B cell (primary cell): ENCODE data around the gene CHSY3. TPM values are rescaled to one million over a fixed set of nuclear protein-coding genes. Genes with fewer than 3 reads are reported as not detected.

ENCODE experiments used
- ATAC-seq: fragments of 200-7000 bp; cut with Tn5 transposase; one replicate; pipeline ENCODE4 v1.10.0; 2021; ENCODE audit warnings: low read depth, mild to moderate bottlenecking, moderate number of reproducible peaks, moderate library complexity
- CTCF ChIA-PET: fragments of 350-600 bp; sonication (Branson Sonifier 250); formaldehyde crosslinking; loops from one replicate; lab custom pipeline; 2021; ENCODE audit warnings: antibody characterized with exemption, inconsistent platforms; lab: Charles Lee
- POLR2A ChIA-PET: fragments of 350-600 bp; sonication (Branson Sonifier 250); formaldehyde crosslinking; loops from one replicate; lab custom pipeline; 2021; ENCODE audit warnings: antibody characterized with exemption; lab: Charles Lee
- DNase-seq: peaks from one replicate; pipeline ENCODE4 v3.0.0; 2013
- H2AFZ ChIP-seq: 2 replicates; pipeline ENCODE4 v1.6.1; 2012; ENCODE audit warnings: mild to moderate bottlenecking, low read depth, low read length; ENCODE audit not compliant: insufficient read depth, poor library complexity, severe bottlenecking
- H3K27ac ChIP-seq, 2 donors: 1 replicate in 1 of 2; 2 replicates in 1 of 2; pipeline ENCODE4 v1.5.1; 2012 to 2013; ENCODE audit warnings: low read length in 2 of 2, mild to moderate bottlenecking in 2 of 2, moderate library complexity in 1 of 2
- H3K27me3 ChIP-seq, 4 experiments: fragments of 200-600 bp in 1 of 4; sonication (generic) in 1 of 4; replicated peaks in 1 of 4; 1 replicate in 2 of 4; 2 replicates in 2 of 4; pipeline versions ENCODE4 v1.6.1 to v1.7.0; 2013 to 2016; ENCODE audit warnings: low read length in 3 of 4, mild to moderate bottlenecking in 2 of 4, mixed read lengths in 1 of 4, moderate library complexity in 1 of 4; ENCODE audit not compliant: insufficient read depth in 4 of 4, control insufficient read depth in 3 of 4; ENCODE audit errors: control extremely low read depth in 1 of 4
- H3K36me3 ChIP-seq, 2 experiments: replicated peaks in 1 of 2; 1 replicate in 1 of 2; 2 replicates in 1 of 2; pipeline versions ENCODE4 v1.6.1 to v1.7.1; 2013; ENCODE audit warnings: low read length in 1 of 2; ENCODE audit not compliant: insufficient read depth in 2 of 2, control insufficient read depth in 1 of 2; ENCODE audit errors: control extremely low read depth in 1 of 2, extremely low read depth in 1 of 2
- H3K4me1 ChIP-seq, 2 donors: fragments of 200-600 bp in 1 of 2; sonication (generic) in 1 of 2; 1 replicate in 1 of 2; 2 replicates in 1 of 2; pipeline versions ENCODE4 v1.5.1 to v1.6.1; 2013 to 2017; ENCODE audit warnings: low read length in 2 of 2; ENCODE audit not compliant: control insufficient read depth in 2 of 2, insufficient read depth in 2 of 2
- H3K4me2 ChIP-seq: replicated peaks from 2 replicates; pipeline ENCODE3; 2012; ENCODE audit warnings: mild to moderate bottlenecking, low read depth, low read length; ENCODE audit not compliant: poor library complexity, severe bottlenecking
- H3K4me3 ChIP-seq, 5 experiments: fragments of 200-600 bp in 1 of 5; sonication (generic) in 1 of 5; 1 replicate in 3 of 5; 2 replicates in 2 of 5; pipeline versions ENCODE4 v1.5.1 to v1.7.0; 2011 to 2016; ENCODE audit warnings: low read length in 4 of 5, mild to moderate bottlenecking in 4 of 5, low read depth in 2 of 5, control low read depth in 1 of 5, moderate library complexity in 1 of 5; ENCODE audit not compliant: insufficient read depth in 1 of 5; ENCODE audit errors: control extremely low read depth in 1 of 5, extremely low read depth in 1 of 5
- H3K79me2 ChIP-seq: fragments of 200-600 bp; sonication (generic); one replicate; pipeline ENCODE4 v1.6.0; 2016; ENCODE audit warnings: low read length; ENCODE audit not compliant: control insufficient read depth, insufficient read depth
- H3K9ac ChIP-seq: fragments of 200-600 bp; sonication (generic); 2 replicates; pipeline ENCODE4 v1.6.1; 2017; ENCODE audit warnings: mild to moderate bottlenecking, low read length, moderate library complexity
- H3K9me3 ChIP-seq, 3 donors: one replicate each; pipeline versions ENCODE4 v1.6.1 to v1.7.1; 2013; ENCODE audit warnings: low read length in 2 of 3; ENCODE audit not compliant: control insufficient read depth in 2 of 3, insufficient read depth in 1 of 3; ENCODE audit errors: control extremely low read depth in 1 of 3
- H4K20me1 ChIP-seq: 2 replicates; pipeline ENCODE4 v1.6.0; 2012; ENCODE audit warnings: mild to moderate bottlenecking, low read length; ENCODE audit not compliant: insufficient read depth, control insufficient read depth, poor library complexity, severe bottlenecking
- H3K27ac Mint-ChIP-seq: one replicate; pipeline ENCODE4 v1.8.0; 2021; ENCODE audit warnings: mixed read lengths
- H3K27me3 Mint-ChIP-seq: one replicate; pipeline ENCODE4 v1.8.0; 2021; ENCODE audit warnings: mixed read lengths
- H3K4me1 Mint-ChIP-seq: one replicate; pipeline ENCODE4 v1.8.0; 2021; ENCODE audit warnings: mixed read lengths
- H3K4me3 Mint-ChIP-seq: one replicate; pipeline ENCODE4 v1.8.0; 2021; ENCODE audit warnings: mixed read lengths
- H3K9me3 Mint-ChIP-seq: one replicate; pipeline ENCODE4 v1.8.0; 2022; ENCODE audit warnings: mixed read lengths; ENCODE audit not compliant: insufficient read depth
- EZH2 ChIP-seq: IDR thresholded peaks from 2 replicates; pipeline ENCODE4 v1.6.1; 2012; ENCODE audit warnings: borderline replicate concordance, low read depth, mild to moderate bottlenecking, moderate library complexity, low read length; ENCODE audit not compliant: insufficient read depth, poor library complexity, severe bottlenecking
- WGBS: methylation state at CpG from one replicate; pipeline ENCODE4 v1.1.5; 2013; ENCODE audit warnings: missing lambda C conversion rate; ENCODE audit not compliant: insufficient coverage; 5-methylcytosine and 5-hydroxymethylcytosine counted together
- intact Hi-C: fragments of 100-400 bp; cut with micrococcal nuclease; formaldehyde crosslinking; loops from one replicate; pipeline ENCODE4 v1.10.0; 2022
- polyA plus RNA-seq: library from polyadenylated mRNA; depleted of rRNA; stranded (reverse); fragments of >200 nt; gene quantifications from 2 replicates; pipeline ENCODE4 v1.2.3, GENCODE V29; 2012
- total RNA-seq, 2 donors: library from RNA; stranded (reverse); fragments of 120-200 nt in 1 of 2; gene quantifications; 1 replicate in 1 of 2; 2 replicates in 1 of 2; pipeline versions ENCODE4 v1.2.3 to v1.2.4, GENCODE V29; 2013 to 2022
- TF ChIP-seq, protein P1 (sequence below): fragments of 200-600 bp; IDR thresholded peaks from one replicate; pipeline ENCODE4 v1.8.0; 2022; ENCODE audit warnings: antibody characterized with exemption, mild to moderate bottlenecking

Gene CHSY3
- total and polyA plus RNA-seq, 2 donors (not counting 1 experiment from before 2014, with no cell fraction given) = not detected

GRCh38 chr5:130068988-130069387 lies 164.7 kb downstream of the CHSY3 start:
- no peaks in the 10 kb centered on the region for H3K36me3 ChIP-seq
- no peaks in the 10 kb centered on the region for H3K9me3 ChIP-seq
- no peaks in the 10 kb centered on the region for H4K20me1 ChIP-seq
- WGBS = 83% methylated on average over 1 of the region's 1 CpG
- H3K27me3 ChIP-seq = no peaks in the 10 kb centered on the region
- Mint-ChIP-seq H3K4me1 (no peaks in the 10 kb centered on the region), H3K4me3 (no peak overlapping the region), H3K27me3 (no peaks in the 10 kb centered on the region), H3K27ac (no peak overlapping the region), H3K9me3 (no peaks in the 10 kb centered on the region)
- no peak overlapping the region for H3K4me3 ChIP-seq
- H3K4me2 ChIP-seq = no peak overlapping the region
- no peak overlapping the region for H2AFZ ChIP-seq
- no peaks in the 10 kb centered on the region for H3K4me1 ChIP-seq
- H3K79me2 ChIP-seq = no peaks in the 10 kb centered on the region
- DNase-seq (no peak), ATAC-seq (no peak)
- intact Hi-C loops = no loop called here
- TF ChIP-seq, protein P1, sequence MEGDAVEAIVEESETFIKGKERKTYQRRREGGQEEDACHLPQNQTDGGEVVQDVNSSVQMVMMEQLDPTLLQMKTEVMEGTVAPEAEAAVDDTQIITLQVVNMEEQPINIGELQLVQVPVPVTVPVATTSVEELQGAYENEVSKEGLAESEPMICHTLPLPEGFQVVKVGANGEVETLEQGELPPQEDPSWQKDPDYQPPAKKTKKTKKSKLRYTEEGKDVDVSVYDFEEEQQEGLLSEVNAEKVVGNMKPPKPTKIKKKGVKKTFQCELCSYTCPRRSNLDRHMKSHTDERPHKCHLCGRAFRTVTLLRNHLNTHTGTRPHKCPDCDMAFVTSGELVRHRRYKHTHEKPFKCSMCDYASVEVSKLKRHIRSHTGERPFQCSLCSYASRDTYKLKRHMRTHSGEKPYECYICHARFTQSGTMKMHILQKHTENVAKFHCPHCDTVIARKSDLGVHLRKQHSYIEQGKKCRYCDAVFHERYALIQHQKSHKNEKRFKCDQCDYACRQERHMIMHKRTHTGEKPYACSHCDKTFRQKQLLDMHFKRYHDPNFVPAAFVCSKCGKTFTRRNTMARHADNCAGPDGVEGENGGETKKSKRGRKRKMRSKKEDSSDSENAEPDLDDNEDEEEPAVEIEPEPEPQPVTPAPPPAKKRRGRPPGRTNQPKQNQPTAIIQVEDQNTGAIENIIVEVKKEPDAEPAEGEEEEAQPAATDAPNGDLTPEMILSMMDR = no peak
- TF ChIP-seq EZH2 = no peak
- ChIA-PET POLR2A (no interaction called here), CTCF (no interaction called here)
- no peak overlapping the region for H3K9ac ChIP-seq
- H3K27ac ChIP-seq = no peak overlapping the region

- WGBS = no CpG with 5 or more reads among the region's 3 CpGs
- no peaks in the 10 kb centered on the region for H3K4me1 Mint-ChIP-seq
- H3K4me1 ChIP-seq = no peaks in the 10 kb centered on the region
- ATAC-seq = no peak
- H3K4me3 Mint-ChIP-seq = no peak overlapping the region
- H3K9me3 ChIP-seq = no peaks in the 10 kb centered on the region
- H3K27me3 ChIP-seq = no peaks in the 10 kb centered on the region
- ChIA-PET CTCF (no interaction called here), POLR2A (no interaction called here)
- H3K4me3 ChIP-seq = no peak overlapping the region
- H2AFZ ChIP-seq = no peak overlapping the region
- H3K27me3 Mint-ChIP-seq = no peaks in the 10 kb centered on the region
- H3K36me3 ChIP-seq = no peaks in the 10 kb centered on the region
- no peak overlapping the region for H3K27ac Mint-ChIP-seq
- no peak for DNase-seq
- no peaks in the 10 kb centered on the region for H4K20me1 ChIP-seq
- H3K79me2 ChIP-seq = no peaks in the 10 kb centered on the region
- no peaks in the 10 kb centered on the region for H3K9me3 Mint-ChIP-seq
- intact Hi-C loops = no loop called here
- H3K27ac ChIP-seq = no peak overlapping the region
- no peak overlapping the region for H3K4me2 ChIP-seq
- H3K9ac ChIP-seq = no peak overlapping the region
- no peak for TF ChIP-seq EZH2
- TF ChIP-seq, protein P1 = no peak
These were observed 170.6 kb downstream of the CHSY3 start for GRCh38 chr5:130074820-130075219.
